ENCODE measurements around the gene IL20RA.
"Not testable (repeated sequence)": the region's sequence is repeated elsewhere in the genome, so short reads cannot be mapped to it uniquely, and the experiment has no call there.

The IL20RA gene

DNA sequence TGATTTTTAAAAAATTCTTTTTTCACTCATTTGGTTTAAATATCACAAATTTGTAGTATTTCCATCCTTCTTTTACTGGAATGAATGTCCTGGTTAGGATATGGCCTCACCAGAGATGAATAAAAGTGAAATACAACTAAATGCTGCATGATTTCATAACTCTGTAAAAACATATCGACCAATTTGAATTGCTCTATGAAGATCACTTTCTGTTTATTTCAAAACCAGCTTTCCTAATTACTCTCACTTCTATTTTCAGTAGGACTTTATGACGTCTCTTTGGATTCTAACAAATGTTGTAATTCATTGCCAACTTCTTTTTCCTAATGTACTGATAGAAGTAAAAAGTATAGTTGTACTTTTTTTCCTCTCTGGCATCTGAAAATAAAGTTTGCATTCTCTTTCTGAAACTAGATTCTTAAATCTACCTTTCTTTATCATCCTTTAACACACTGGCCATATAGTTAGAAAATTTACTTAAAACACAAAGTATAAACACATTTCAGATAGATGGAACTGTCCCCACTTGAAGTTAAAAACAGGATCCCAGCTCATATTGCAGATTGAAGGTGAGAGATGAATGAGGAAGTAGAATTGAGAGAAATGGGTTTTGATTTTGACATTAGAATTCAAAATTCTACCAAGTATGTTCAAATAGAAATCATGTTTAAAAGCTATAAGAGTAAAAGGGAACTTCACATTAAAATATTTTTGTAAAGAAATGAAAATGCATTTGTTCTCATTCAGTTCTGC, 40.3 kb upstream of the IL20RA start:
- no peak for DNase-seq (ENCODE audit: extremely low read depth, low read depth)
- H3K4me3 ChIP-seq (replicated peaks; ENCODE audit: low read depth, low read length) = no peak overlapping the region
- TF ChIP-seq, protein P1, sequence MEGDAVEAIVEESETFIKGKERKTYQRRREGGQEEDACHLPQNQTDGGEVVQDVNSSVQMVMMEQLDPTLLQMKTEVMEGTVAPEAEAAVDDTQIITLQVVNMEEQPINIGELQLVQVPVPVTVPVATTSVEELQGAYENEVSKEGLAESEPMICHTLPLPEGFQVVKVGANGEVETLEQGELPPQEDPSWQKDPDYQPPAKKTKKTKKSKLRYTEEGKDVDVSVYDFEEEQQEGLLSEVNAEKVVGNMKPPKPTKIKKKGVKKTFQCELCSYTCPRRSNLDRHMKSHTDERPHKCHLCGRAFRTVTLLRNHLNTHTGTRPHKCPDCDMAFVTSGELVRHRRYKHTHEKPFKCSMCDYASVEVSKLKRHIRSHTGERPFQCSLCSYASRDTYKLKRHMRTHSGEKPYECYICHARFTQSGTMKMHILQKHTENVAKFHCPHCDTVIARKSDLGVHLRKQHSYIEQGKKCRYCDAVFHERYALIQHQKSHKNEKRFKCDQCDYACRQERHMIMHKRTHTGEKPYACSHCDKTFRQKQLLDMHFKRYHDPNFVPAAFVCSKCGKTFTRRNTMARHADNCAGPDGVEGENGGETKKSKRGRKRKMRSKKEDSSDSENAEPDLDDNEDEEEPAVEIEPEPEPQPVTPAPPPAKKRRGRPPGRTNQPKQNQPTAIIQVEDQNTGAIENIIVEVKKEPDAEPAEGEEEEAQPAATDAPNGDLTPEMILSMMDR (IDR thresholded peaks at IDR 0.05; ENCODE audit: low read depth, low read length, missing control alignments) = no peak

DNA sequence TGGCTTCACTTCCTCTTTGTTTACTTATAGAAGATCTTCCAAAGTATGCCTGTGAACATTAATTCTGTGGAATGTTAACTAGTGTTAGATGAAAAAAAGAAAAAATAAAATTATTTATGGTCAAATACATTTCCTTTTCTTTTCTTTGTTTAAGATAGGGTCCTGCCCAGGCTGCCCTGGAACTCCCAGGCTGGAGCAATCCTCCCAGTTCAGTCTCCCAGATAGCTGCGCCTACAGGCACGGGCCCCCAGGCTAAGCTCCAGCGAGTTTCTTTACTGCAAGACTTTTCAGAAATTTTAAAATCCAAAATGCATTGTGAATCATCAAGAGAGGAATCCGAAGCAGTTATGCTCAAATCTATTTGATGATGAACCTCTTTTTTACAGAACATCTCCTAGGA, 39.3 kb upstream of the IL20RA start:
- TF ChIP-seq, protein P1 (IDR thresholded peaks at IDR 0.05; ENCODE audit: low read depth, low read length, missing control alignments) = no peak
- no peak overlapping the region for H3K4me3 ChIP-seq (replicated peaks; ENCODE audit: low read depth, low read length)
- no peak for DNase-seq (ENCODE audit: extremely low read depth, low read depth)

DNA sequence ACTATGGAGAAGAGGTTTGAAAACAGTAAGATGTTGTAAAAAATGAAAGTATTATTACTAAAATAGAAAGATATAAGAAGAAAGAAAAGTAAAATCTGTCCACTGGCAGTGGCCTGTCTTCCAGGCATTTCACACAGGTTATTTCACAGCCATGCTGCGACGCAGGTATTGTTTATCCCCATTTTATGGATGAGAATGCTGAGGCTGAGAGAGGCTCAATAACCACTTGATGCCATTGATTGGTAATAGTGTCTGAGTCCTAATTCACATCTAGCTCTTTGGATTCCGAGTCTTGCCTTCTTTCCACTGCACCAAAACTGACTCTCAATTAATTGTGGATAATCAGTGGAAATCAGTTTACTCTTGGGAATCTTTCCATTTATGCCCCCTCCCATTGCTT, 37.2 kb upstream of the IL20RA start:
- DNase-seq (ENCODE audit: extremely low read depth, low read depth) = no peak
- no peak overlapping the region for H3K4me3 ChIP-seq (replicated peaks; ENCODE audit: low read depth, low read length)
- TF ChIP-seq, protein P1 (IDR thresholded peaks at IDR 0.05; ENCODE audit: low read depth, low read length, missing control alignments) = no peak

DNA sequence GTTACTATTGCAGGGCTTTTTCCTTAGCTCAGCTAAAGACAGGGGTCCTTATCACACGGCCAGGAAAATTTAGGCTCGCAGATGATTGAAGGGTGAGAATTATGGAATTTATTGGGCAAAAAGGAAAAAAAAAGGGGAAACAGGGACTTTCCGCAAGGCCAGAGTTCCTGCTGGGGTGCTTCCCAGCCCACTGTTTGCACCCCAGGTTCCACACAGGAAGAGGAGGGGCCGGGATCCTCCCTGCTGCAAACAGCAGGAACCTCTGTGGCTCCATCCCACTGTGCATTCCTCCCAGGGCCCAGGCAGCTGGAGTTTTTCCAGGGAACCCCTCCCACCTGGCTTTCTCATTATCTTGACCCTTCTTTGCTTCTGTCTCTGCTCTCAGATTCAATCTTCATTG, 35.9 kb upstream of the IL20RA start:
- TF ChIP-seq, protein P1 (IDR thresholded peaks at IDR 0.05; ENCODE audit: low read depth, low read length, missing control alignments) = no peak
- no peak overlapping the region for H3K4me3 ChIP-seq (replicated peaks; ENCODE audit: low read depth, low read length)
- no peak for DNase-seq (ENCODE audit: extremely low read depth, low read depth)

DNA sequence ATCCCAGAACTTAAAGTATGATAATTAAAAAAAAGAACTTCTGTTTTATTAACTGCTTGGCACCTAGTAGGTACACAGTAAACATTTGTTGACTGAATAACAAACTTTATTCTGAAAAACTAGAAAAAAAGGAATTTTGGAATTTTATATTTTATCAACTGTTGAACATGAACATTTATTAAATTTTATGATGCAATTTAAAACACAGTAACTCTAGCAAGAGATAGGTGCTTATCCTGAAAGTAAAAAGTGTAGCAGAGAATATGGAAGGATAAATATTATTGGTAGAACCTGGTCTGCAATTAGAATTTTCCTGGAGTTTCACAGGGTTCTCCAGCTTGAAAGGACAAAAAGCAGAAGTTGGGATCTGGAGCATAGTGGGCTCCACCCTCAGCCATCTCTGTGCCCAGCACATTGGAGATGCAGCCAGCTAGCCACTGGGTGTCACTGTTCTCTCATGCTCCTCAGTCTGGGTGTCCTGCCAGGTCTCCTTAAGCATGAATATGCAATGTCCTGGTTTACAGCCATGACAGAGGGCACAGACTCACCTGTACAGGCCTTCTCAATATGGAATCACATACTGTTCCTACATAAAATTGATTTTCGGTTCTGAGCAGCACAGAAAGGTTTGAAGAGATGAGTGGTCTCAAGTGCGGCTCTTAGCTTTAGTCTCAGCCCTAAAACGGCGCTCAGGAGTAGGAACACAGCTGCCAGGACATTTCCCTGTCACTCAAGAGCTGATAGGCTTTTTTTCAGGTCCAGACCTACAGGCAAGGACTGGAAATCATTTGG, 31.7 kb upstream of the IL20RA start:
- DNase-seq (ENCODE audit: extremely low read depth, low read depth) = peak; percentile 38
- no peak overlapping the region for H3K4me3 ChIP-seq (replicated peaks; ENCODE audit: low read depth, low read length)
- TF ChIP-seq, protein P1 (IDR thresholded peaks at IDR 0.05; ENCODE audit: low read depth, low read length, missing control alignments) = peak; percentile 70

DNA sequence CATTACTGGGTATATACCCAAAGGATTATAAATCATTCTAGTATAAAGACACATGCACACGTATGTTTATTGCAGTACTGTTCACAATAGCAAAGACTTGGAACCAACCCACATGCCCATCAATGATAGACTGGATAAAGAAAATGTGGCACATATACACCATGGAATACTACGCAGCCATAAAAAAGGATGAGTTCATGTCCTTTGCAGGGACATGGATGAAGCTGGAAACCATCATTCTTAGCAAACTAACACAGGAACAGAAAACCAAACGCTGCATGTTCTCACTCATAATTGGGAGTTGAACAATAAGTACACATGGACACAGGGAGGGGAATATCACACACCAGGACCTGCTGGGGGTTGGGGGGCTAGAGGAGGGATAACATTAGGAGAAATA, 31.0 kb upstream of the IL20RA start:
- DNase-seq (ENCODE audit: extremely low read depth, low read depth); H3K4me3 ChIP-seq (replicated peaks; ENCODE audit: low read depth, low read length): not testable (repeated sequence)

DNA sequence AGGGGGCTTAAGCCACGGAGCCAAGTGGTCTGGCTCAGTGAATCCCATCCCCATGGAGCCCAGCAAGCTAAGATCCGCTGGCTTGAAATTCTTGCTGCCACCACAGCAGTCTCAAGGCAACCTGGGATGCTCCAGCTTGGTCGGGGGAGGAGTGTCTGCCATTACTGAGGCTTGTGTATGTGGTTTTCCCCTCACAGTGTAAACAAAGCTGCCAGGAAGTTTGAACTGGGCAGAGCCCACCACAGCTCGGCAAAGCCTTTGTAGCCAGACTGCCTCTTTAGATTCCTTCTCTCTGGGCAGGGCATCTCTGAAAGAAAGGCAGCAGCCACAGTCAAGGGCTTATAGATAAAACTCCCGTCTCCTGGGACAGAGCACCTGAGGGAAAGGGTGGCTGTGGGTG, 25.5 kb upstream of the IL20RA start:
- TF ChIP-seq, protein P1 (IDR thresholded peaks at IDR 0.05; ENCODE audit: low read depth, low read length, missing control alignments) = no peak
- no peak for DNase-seq (ENCODE audit: extremely low read depth, low read depth)
- no peak overlapping the region for H3K4me3 ChIP-seq (replicated peaks; ENCODE audit: low read depth, low read length)
